ENCODE data around the gene PIK3R5. TPM values are rescaled to one million over a fixed set of nuclear protein-coding genes. Genes with fewer than 3 reads are reported as not detected.

The PIK3R5 gene
- total RNA-seq, 1 donor from 2014 or later: 36.8 TPM

- peak overlapping the region; percentile 90 for H3K27ac Mint-ChIP-seq
- peaks cover 7% of the 10 kb centered on the region for H3K9me3 Mint-ChIP-seq
- H3K36me3 Mint-ChIP-seq (ENCODE audit: low read depth): peaks cover 48% of the 10 kb centered on the region
- peak overlapping the region; percentile 43 for H3K4me3 Mint-ChIP-seq
- peak; percentile 43 for DNase-seq
- intact Hi-C loops (cut with micrococcal nuclease): loop anchor here (1.0 kb wide), 3 partner anchors 13 to 34 kb away; no protein-coding TSS in a partner anchor
- H3K27me3 Mint-ChIP-seq: no peaks in the 10 kb centered on the region
- peaks cover 10% of the 10 kb centered on the region for H3K4me1 Mint-ChIP-seq
Measured at GRCh38 chr17:8922451-8922850, 43.1 kb downstream of the PIK3R5 start.

DNA sequence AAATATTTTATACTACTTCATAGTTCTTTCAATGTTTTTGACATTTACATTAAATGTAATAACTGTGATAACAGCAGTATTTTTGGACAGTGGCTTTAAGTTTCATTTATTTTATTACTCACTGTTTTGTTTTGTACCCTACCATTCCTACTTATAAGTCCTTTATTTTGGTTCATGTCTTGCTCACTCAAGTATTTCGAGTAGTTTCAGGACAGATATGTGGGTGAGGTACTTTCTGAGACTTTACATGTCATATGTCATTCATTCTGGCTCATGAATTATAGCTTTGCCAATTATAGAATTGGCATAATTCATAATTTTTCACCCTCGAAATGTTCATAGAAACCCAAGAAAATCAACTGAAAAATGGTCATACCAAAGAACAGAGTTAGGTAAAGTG is 44.4 kb downstream of the PIK3R5 start:
- no peak overlapping the region for H3K4me3 Mint-ChIP-seq

GRCh38 chr17:8918807-8919465 is 46.6 kb downstream of the PIK3R5 start:
- H3K27me3 Mint-ChIP-seq: no peaks in the 10 kb centered on the region

More for the DNA sequence above, 44.4 kb downstream of the PIK3R5 start:
- Mint-ChIP-seq H3K27ac (no peak overlapping the region), H3K4me1 (peaks cover 13% of the 10 kb centered on the region), H3K36me3 (ENCODE audit: low read depth) (peaks cover 49% of the 10 kb centered on the region), H3K9me3 (peaks cover 7% of the 10 kb centered on the region), H3K27me3 (no peaks in the 10 kb centered on the region)
- intact Hi-C loops (cut with micrococcal nuclease): no loop called here
- DNase-seq: no peak

GRCh38 chr17:8916466-8916865 is 49.0 kb downstream of the PIK3R5 start:
- peaks cover 7% of the 10 kb centered on the region for H3K9me3 Mint-ChIP-seq
- H3K27me3 Mint-ChIP-seq: no peaks in the 10 kb centered on the region
- intact Hi-C loops (cut with micrococcal nuclease): no loop called here
- H3K27ac Mint-ChIP-seq: no peak overlapping the region
- H3K4me3 Mint-ChIP-seq: no peak overlapping the region
- H3K36me3 Mint-ChIP-seq (ENCODE audit: low read depth): peaks cover 49% of the 10 kb centered on the region
- H3K4me1 Mint-ChIP-seq: peaks cover 16% of the 10 kb centered on the region
- DNase-seq: peak; percentile 48

More at GRCh38 chr17:8918807-8919465, 46.6 kb downstream of the PIK3R5 start:
- intact Hi-C loops (cut with micrococcal nuclease): no loop called here
- no peak for DNase-seq
- Mint-ChIP-seq H3K4me1 (peaks cover 21% of the 10 kb centered on the region), H3K9me3 (peaks cover 7% of the 10 kb centered on the region), H3K36me3 (ENCODE audit: low read depth) (peaks cover 52% of the 10 kb centered on the region), H3K4me3 (no peak overlapping the region), H3K27ac (peak overlapping the region; percentile 21)

DNA sequence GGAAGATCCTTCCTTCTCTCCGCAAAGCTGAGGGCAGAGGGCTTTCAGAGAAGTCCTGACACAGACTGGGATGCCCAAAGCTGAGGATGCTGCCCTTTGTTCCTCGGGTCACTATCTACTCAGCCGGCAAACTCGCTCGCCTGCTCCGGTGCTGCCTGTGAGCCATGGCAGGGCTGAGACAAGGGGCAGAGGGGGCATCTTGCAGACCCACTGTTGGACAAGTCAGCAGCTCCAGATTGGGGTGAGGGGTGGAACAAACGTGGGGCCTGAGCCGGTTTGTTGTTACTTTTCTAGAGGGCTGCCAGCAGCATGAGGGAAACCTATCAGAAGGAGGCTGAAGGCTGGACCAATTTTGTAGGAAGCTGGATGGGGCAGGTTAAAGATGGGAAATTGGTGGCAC is 51.0 kb downstream of the PIK3R5 start:
- no peak overlapping the region for H3K4me3 Mint-ChIP-seq
- H3K27me3 Mint-ChIP-seq: no peaks in the 10 kb centered on the region
- peaks cover 55% of the 10 kb centered on the region for H3K36me3 Mint-ChIP-seq (ENCODE audit: low read depth)
- H3K4me1 Mint-ChIP-seq: peaks cover 19% of the 10 kb centered on the region
- intact Hi-C loops (cut with micrococcal nuclease): no loop called here
- peak overlapping the region; percentile 73 for H3K27ac Mint-ChIP-seq
- H3K9me3 Mint-ChIP-seq: peaks cover 7% of the 10 kb centered on the region
- DNase-seq: no peak

GRCh38 chr17:8913879-8914278 is 51.6 kb downstream of the PIK3R5 start:
- intact Hi-C loops (cut with micrococcal nuclease): no loop called here
- Mint-ChIP-seq H3K4me1 (peaks cover 18% of the 10 kb centered on the region), H3K27me3 (no peaks in the 10 kb centered on the region), H3K27ac (no peak overlapping the region), H3K4me3 (no peak overlapping the region), H3K9me3 (peaks cover 2% of the 10 kb centered on the region), H3K36me3 (ENCODE audit: low read depth) (peaks cover 52% of the 10 kb centered on the region)
- DNase-seq: peak; percentile 47

DNA sequence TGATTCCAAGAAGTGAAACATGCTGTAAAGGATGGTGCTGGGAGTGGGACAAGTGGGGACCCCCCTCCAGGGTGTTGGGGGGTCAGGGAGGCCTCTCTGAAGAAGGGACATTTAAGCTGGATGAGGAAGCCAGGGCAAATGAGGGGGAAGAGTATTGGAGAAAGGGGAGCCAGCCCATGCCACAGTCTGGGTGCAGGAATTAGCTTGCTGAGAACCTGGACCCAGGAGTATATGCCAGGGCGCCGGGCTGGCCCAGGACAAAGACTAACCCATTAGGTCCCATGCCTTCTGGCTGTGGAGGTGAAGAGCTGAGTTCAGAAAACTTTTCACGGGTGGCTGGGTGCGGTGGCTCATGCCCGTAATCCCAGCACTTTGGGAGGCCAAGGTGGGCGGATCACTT is 52.4 kb downstream of the PIK3R5 start:
- Mint-ChIP-seq H3K4me3 (no peak overlapping the region), H3K4me1 (peaks cover 18% of the 10 kb centered on the region), H3K9me3 (no peaks in the 10 kb centered on the region), H3K36me3 (ENCODE audit: low read depth) (peaks cover 51% of the 10 kb centered on the region), H3K27ac (no peak overlapping the region), H3K27me3 (no peaks in the 10 kb centered on the region)
- intact Hi-C loops (cut with micrococcal nuclease): no loop called here
- DNase-seq: no peak

DNA sequence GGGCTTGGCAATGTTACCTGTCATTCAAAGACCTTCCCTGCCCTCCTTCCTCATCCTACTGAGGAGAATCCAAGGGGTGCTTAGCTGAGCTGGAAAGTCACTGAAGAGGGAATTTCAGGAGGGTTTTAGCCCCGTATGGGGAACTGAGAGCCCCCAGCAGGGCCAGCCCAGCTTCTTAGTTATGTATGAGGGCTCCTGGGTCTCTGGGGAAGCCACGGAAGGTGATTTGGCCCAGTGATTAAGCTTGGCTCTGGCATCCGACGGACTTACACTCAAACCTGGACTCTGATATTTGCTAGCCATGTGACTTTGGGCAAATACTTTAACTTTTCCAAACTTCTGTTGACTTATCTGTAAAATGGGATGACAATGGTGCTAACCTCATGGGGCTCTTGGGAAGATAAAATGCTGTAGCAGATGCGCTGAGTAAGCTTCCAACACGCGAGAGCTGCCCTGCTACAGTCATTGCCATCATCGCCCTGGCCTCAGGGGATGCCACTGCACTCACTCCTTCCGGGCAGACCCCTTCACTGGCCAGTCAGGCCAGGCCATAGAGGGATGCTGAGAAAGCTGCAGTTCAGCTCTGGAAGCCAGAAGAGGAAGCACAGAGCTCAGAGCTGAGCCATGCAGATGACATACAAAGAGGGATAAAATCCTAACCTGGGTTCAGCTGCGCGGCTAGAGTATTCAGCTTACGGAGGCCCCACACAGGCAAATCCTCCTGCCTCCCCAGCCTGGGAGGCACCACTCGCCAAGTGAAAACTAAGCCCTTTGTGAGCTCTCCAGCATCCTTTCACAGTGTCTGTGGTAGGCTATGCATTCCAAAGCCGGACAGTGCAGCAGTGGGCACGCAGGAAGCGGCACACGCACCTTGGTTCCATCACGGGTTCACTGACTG is 53.2 kb downstream of the PIK3R5 start:
- Mint-ChIP-seq H3K27me3 (no peaks in the 10 kb centered on the region), H3K9me3 (no peaks in the 10 kb centered on the region), H3K36me3 (ENCODE audit: low read depth) (peaks cover 53% of the 10 kb centered on the region), H3K4me3 (no peak overlapping the region), H3K4me1 (peaks cover 18% of the 10 kb centered on the region), H3K27ac (peak overlapping the region; percentile 58)
- intact Hi-C loops (cut with micrococcal nuclease): no loop called here
- peak; percentile 44 for DNase-seq

DNA sequence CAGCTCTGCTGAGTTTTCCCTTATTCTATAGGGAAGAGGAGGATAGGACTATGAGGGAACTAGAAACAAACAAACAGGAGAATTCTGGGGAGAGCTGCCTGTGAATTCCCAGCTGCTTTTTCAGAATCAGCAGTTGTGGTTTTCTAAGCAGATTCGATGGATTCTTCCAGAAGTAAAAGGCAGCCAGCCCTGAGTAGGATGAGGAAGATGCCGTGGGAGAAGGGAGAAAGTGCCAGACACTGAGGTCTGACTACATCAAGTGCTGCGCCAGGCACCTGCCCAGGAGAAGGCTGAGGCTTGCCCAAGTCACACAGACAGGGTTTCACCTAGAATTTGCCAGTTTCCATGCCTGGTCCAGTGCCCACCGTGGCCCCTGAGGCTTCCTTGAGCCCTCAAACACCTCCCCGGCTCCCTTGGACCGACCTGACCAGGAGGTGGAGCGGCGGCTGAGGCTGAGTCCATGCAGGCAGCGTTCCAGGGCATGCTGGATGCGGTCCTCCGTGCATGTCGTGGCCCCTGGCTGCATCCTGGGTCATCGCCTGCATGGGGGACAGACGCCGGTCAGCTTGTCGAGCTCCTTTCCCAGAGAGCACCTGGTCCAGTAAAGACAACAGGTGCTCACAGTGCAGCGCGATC is 54.4 kb downstream of the PIK3R5 start:
- Mint-ChIP-seq H3K27me3 (no peaks in the 10 kb centered on the region), H3K4me3 (no peak overlapping the region), H3K27ac (peak overlapping the region; percentile 62), H3K9me3 (no peaks in the 10 kb centered on the region), H3K36me3 (ENCODE audit: low read depth) (peaks cover 47% of the 10 kb centered on the region), H3K4me1 (peaks cover 14% of the 10 kb centered on the region)
- intact Hi-C loops (cut with micrococcal nuclease): no loop called here
- DNase-seq: no peak

DNA sequence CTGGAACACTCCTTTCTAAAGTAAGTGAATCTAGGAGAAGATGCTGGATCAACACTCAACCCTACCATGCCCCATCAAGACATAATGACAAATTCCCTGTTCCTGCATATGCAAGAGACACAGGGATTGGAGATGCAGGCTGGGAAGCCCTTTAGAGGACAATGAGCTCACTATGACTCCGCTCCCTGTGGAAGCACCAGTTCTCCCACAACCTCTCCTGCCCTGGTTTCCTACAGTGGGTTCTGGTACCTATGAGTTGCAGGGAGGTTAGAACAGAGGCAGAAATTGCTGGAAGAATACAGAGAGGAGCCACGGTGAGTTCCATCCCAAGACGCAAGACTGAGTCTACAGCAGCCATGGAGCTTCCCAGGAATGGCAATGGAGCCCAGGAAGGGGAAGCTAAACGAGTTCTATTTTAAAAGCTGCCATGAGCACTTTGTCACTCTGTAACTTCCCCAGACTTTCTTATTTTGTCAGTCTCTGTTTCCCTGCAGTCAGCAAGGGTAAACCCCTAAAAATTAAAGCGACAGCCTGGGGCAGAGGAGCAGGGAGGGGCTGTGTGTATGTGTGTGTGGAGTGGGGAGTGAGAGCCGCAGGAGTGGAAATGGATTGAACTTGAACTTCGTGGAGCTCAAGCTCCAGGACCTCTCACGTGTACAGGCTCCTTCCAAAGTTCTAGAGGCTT is 55.8 kb downstream of the PIK3R5 start:
- peaks cover 13% of the 10 kb centered on the region for H3K4me1 Mint-ChIP-seq
- intact Hi-C loops (cut with micrococcal nuclease): no loop called here
- no peak overlapping the region for H3K27ac Mint-ChIP-seq
- H3K9me3 Mint-ChIP-seq: no peaks in the 10 kb centered on the region
- peaks cover 56% of the 10 kb centered on the region for H3K36me3 Mint-ChIP-seq (ENCODE audit: low read depth)
- no peak for DNase-seq
- H3K27me3 Mint-ChIP-seq: no peaks in the 10 kb centered on the region
- no peak overlapping the region for H3K4me3 Mint-ChIP-seq

DNA sequence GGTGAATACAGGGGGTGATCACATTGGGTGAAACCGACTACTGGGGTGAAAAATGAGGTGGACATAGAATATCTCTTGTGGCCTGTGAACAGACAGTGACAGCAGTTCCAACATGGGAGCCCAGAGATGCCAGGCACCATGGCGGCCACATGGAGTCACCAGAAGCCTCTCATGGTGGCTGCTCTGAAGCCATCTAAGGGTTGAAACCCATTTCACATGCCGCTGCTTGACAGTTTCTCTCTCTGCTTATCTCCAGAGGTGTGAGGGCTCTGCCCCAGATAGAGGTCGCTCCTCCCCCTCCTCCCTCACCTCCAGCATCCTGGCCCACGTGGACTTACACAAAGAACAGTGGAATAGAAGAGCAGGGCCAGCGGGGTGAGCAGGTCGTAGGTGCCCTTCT is 60.2 kb downstream of the PIK3R5 start:
- Mint-ChIP-seq H3K36me3 (ENCODE audit: low read depth) (peaks cover 65% of the 10 kb centered on the region), H3K9me3 (no peaks in the 10 kb centered on the region), H3K4me3 (no peak overlapping the region), H3K27ac (no peak overlapping the region), H3K4me1 (peaks cover 24% of the 10 kb centered on the region), H3K27me3 (no peaks in the 10 kb centered on the region)
- DNase-seq: no peak
- intact Hi-C loops (cut with micrococcal nuclease): no loop called here

DNA sequence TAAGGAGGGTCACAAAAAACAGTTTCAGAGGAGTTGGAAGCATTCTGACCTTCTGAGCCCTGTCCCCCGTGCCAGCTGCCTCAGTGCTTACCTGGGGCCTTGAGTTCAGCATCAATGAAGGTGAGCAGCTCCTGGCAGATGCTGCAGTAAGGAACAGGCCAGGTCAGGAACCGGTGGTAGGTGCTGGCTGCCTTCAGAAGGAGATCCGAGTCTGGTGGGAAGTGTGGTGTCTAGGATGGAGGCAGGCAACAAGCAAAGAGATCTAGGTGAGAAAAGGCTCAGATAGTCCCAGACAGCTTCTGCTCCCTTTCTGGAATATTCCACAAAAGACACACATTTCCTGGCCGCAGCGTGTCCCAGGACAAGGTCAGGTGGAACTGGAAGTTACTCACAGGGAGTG is 60.8 kb downstream of the PIK3R5 start:
- H3K4me3 Mint-ChIP-seq: no peak overlapping the region
- no peaks in the 10 kb centered on the region for H3K9me3 Mint-ChIP-seq
- intact Hi-C loops (cut with micrococcal nuclease): no loop called here
- peak overlapping the region; percentile 10 for H3K27ac Mint-ChIP-seq
- H3K27me3 Mint-ChIP-seq: no peaks in the 10 kb centered on the region
- peaks cover 69% of the 10 kb centered on the region for H3K36me3 Mint-ChIP-seq (ENCODE audit: low read depth)
- peaks cover 31% of the 10 kb centered on the region for H3K4me1 Mint-ChIP-seq
- DNase-seq: no peak

- Mint-ChIP-seq H3K4me1 (peaks cover 32% of the 10 kb centered on the region), H3K4me3 (no peak overlapping the region), H3K36me3 (ENCODE audit: low read depth) (peaks cover 66% of the 10 kb centered on the region), H3K27me3 (no peaks in the 10 kb centered on the region), H3K9me3 (no peaks in the 10 kb centered on the region), H3K27ac (no peak overlapping the region)
- intact Hi-C loops (cut with micrococcal nuclease): no loop called here
- DNase-seq: no peak
Measured at GRCh38 chr17:8904201-8904600, 61.3 kb downstream of the PIK3R5 start.

Measured in activated CD4-positive, alpha-beta T cell treated with anti-CD3 and anti-CD28 coated beads, Interleukin-2, amount 10 ng/mL, durations not matched to agents 24 days and 14 days (primary cell).